ENCODE data around the gene NTRK1.

- TF ChIP-seq, protein P1, sequence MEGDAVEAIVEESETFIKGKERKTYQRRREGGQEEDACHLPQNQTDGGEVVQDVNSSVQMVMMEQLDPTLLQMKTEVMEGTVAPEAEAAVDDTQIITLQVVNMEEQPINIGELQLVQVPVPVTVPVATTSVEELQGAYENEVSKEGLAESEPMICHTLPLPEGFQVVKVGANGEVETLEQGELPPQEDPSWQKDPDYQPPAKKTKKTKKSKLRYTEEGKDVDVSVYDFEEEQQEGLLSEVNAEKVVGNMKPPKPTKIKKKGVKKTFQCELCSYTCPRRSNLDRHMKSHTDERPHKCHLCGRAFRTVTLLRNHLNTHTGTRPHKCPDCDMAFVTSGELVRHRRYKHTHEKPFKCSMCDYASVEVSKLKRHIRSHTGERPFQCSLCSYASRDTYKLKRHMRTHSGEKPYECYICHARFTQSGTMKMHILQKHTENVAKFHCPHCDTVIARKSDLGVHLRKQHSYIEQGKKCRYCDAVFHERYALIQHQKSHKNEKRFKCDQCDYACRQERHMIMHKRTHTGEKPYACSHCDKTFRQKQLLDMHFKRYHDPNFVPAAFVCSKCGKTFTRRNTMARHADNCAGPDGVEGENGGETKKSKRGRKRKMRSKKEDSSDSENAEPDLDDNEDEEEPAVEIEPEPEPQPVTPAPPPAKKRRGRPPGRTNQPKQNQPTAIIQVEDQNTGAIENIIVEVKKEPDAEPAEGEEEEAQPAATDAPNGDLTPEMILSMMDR (tag by site-specific recombination; IDR thresholded peaks at IDR 0.05) = no peak
- no peak for TF ChIP-seq MYNN (tag by site-specific recombination; IDR thresholded peaks at IDR 0.05; ENCODE audit: borderline replicate concordance)
- TF ChIP-seq SALL2 (tag by site-specific recombination; IDR thresholded peaks at IDR 0.05; ENCODE audit: borderline replicate concordance) = no peak
- no peak for TF ChIP-seq ZNF175 (tag by site-specific recombination; IDR thresholded peaks at IDR 0.05)
- TF ChIP-seq SETDB1 (IDR thresholded peaks at IDR 0.05; ENCODE audit: insufficient read length, low read length) = no peak
- TF ChIP-seq REPIN1 (tag by site-specific recombination; IDR thresholded peaks at IDR 0.05; ENCODE audit: low read depth) = no peak
- no peak for TF ChIP-seq ZNF596 (tag by site-specific recombination; IDR thresholded peaks at IDR 0.05)
Observed at GRCh38 chr1:156815961-156816422, 44.7 kb upstream of the NTRK1 start.

Data from HEK293 (cell line).